K562 (cell line): ENCODE data around the gene ZBTB16. TPM values are rescaled to one million over a fixed set of nuclear protein-coding genes. Genes with fewer than 3 reads are reported as not detected.

ENCODE experiments used
- ATAC-seq: fragments of 200-7000 bp; cut with Tn5 transposase; 3 replicates; pipeline ENCODE4 v1.9.1; 2020; ENCODE audit warnings: moderate library complexity
- BruUV-seq: library from RNA; stranded (reverse); fragments of 400-500 nt; replicated peaks from 2 replicates; lab custom pipeline; 2021; lab: Mats Ljungman, UMichigan
- CTCF ChIA-PET: fragments of 300-600 bp; formaldehyde crosslinking; extraction: SDS; loops from one replicate; lab custom pipeline; 2021; ENCODE audit warnings: low intra/inter-chr PET ratio; lab: Yijun Ruan, JAX
- POLR2A ChIA-PET: fragments of 300-600, 350-650 bp; sonication (Branson Sonifier 250); formaldehyde crosslinking; extraction: SDS; loops from one replicate; lab custom pipeline; 2021; ENCODE audit warnings: antibody characterized with exemption, inconsistent platforms; lab: Yijun Ruan, JAX
- DNase-seq, 4 experiments: peaks; one replicate each; pipeline versions ENCODE4 v3.0.0 to v3.0.0-alpha.2; 2011 to 2018; ENCODE audit warnings: low spot score in 3 of 4, mixed read lengths in 3 of 4; ENCODE audit errors: extremely low read depth in 1 of 4
- FAIRE-seq: peaks from 2 replicates; lab custom pipeline; 2011; peaks lifted over from hg19 to GRCh38; lab: Jason Lieb, UNC
- H2AFZ ChIP-seq: 2 replicates; pipeline ENCODE4 v1.6.0; 2011; ENCODE audit warnings: low read depth, low read length, control low read depth, inconsistent platforms
- H3K27ac ChIP-seq: fragments of 200-600 bp; 3 replicates; pipeline ENCODE4 v1.8.0; 2011; ENCODE audit warnings: low read depth, mild to moderate bottlenecking, control low read depth, inconsistent platforms, low read length, moderate library complexity, mixed read lengths; ENCODE audit errors: extremely low read depth
- H3K27me3 ChIP-seq, 2 experiments: fragments of 300-600 bp in 1 of 2; 2 replicates in 1 of 2; 3 replicates in 1 of 2; pipeline versions ENCODE4 v1.6.0 to v1.8.0; 2011; ENCODE audit warnings: inconsistent platforms in 2 of 2, low read length in 2 of 2, mild to moderate bottlenecking in 1 of 2, mixed read lengths in 1 of 2, moderate library complexity in 1 of 2; ENCODE audit not compliant: control insufficient read depth in 2 of 2, insufficient read depth in 2 of 2
- H3K36me3 ChIP-seq: fragments of 300-600 bp; 3 replicates; pipeline ENCODE4 v1.8.0; 2011; ENCODE audit warnings: mild to moderate bottlenecking, low read length, inconsistent platforms; ENCODE audit not compliant: control insufficient read depth, insufficient read depth
- H3K4me1 ChIP-seq, 2 experiments: fragments of 200-600 bp in 1 of 2; replicated peaks in 1 of 2; 2 replicates in 1 of 2; 3 replicates in 1 of 2; pipeline versions ENCODE4 v1.5.1 to v1.8.0; 2011; ENCODE audit warnings: inconsistent platforms in 2 of 2, low read length in 2 of 2, mild to moderate bottlenecking in 1 of 2, mixed read lengths in 1 of 2, moderate library complexity in 1 of 2; ENCODE audit not compliant: control insufficient read depth in 2 of 2, insufficient read depth in 2 of 2
- H3K4me2 ChIP-seq: 2 replicates; pipeline ENCODE4 v1.6.1; 2011; ENCODE audit warnings: low read length, control low read depth, inconsistent platforms, mixed read lengths; ENCODE audit not compliant: insufficient read depth
- H3K4me3 ChIP-seq: fragments of 200-600 bp; sonication (generic), shearing (Covaris generic); 2 replicates; pipeline ENCODE4 v1.5.1; 2016; ENCODE audit warnings: control low read depth, inconsistent platforms
- H3K79me2 ChIP-seq: fragments of 200-600 bp; 3 replicates; pipeline ENCODE4 v1.8.0; 2011; ENCODE audit warnings: low read length, inconsistent platforms; ENCODE audit not compliant: control insufficient read depth, insufficient read depth
- H3K9ac ChIP-seq, 2 experiments: 2 replicates each; pipeline versions ENCODE4 v1.6.0 to v1.6.1; 2011; ENCODE audit warnings: low read depth in 2 of 2, low read length in 2 of 2, control low read depth in 1 of 2, inconsistent platforms in 1 of 2, mild to moderate bottlenecking in 1 of 2, mixed read lengths in 1 of 2; ENCODE audit not compliant: insufficient read depth in 1 of 2
- H3K9me1 ChIP-seq: one replicate; pipeline ENCODE4 v1.6.0; 2011; ENCODE audit warnings: inconsistent platforms, mild to moderate bottlenecking, low read length, moderate library complexity; ENCODE audit not compliant: control insufficient read depth, insufficient read depth
- H3K9me3 ChIP-seq: replicated peaks from 2 replicates; pipeline ENCODE4 v1.5.1; 2011; ENCODE audit warnings: low read depth, low read length, inconsistent platforms; ENCODE audit not compliant: control insufficient read depth, insufficient read depth
- H4K20me1 ChIP-seq: replicated peaks from 2 replicates; pipeline ENCODE4 v1.6.1; 2011; ENCODE audit warnings: low read length, inconsistent platforms, mixed read lengths; ENCODE audit not compliant: control insufficient read depth, insufficient read depth
- ATF2 ChIP-seq: sonication (generic); formaldehyde crosslinking; IDR thresholded peaks from 2 replicates; pipeline ENCODE4 v1.8.1; 2022; ENCODE audit warnings: missing genetic modification reagents
- CBX1 ChIP-seq: sonication (generic); IDR thresholded peaks from 2 replicates; pipeline ENCODE4 v1.6.1; 2016; ENCODE audit warnings: antibody characterized with exemption, low read depth, mild to moderate bottlenecking
- ESRRB ChIP-seq: fragments of 250-450 bp; sonication (Bioruptor Pico); IDR thresholded peaks from 2 replicates; pipeline ENCODE4 v1.5.0; 2020; ENCODE audit warnings: mild to moderate bottlenecking, moderate library complexity, borderline replicate concordance
- FOXA3 ChIP-seq, 2 experiments: fragments of 450-650 bp in 1 of 2; sonication (generic) in 1 of 2; formaldehyde crosslinking; IDR thresholded peaks in 1 of 2; conservative IDR thresholded peaks in 1 of 2; 2 replicates each; pipeline versions ENCODE4 v1.4.0 to v1.8.0; 2020 to 2022; ENCODE audit warnings: mild to moderate bottlenecking in 2 of 2, missing genetic modification reagents in 1 of 2
- FOXK1 ChIP-seq: sonication (generic); formaldehyde crosslinking; IDR thresholded peaks from 2 replicates; pipeline ENCODE4 v1.8.0; 2022; ENCODE audit warnings: missing genetic modification reagents, mild to moderate bottlenecking, borderline replicate concordance
- HMGXB4 ChIP-seq: sonication (generic); formaldehyde crosslinking; IDR thresholded peaks from 2 replicates; pipeline ENCODE4 v1.8.1; 2023; ENCODE audit warnings: mild to moderate bottlenecking, missing genetic modification reagents
- KLF10 ChIP-seq: fragments of 250-450 bp; sonication (Bioruptor Pico); IDR thresholded peaks from 2 replicates; pipeline ENCODE4 v1.6.1; 2021; ENCODE audit warnings: matching md5 sums
- MED1 ChIP-seq: sonication (generic); formaldehyde crosslinking; IDR thresholded peaks from 2 replicates; pipeline ENCODE4 v1.8.1; 2023; ENCODE audit warnings: missing genetic modification reagents, borderline replicate concordance
- SMARCE1 ChIP-seq: fragments of 450-650 bp; IDR thresholded peaks from 2 replicates; pipeline ENCODE4 v1.7.1; 2016; ENCODE audit warnings: mild to moderate bottlenecking
- SNRNP70 ChIP-seq: fragments of 200-400 bp; formaldehyde crosslinking; optimal IDR thresholded peaks from 2 replicates; pipeline ENCODE3; 2017; ENCODE audit warnings: low read depth, low read length
- ZNF57 ChIP-seq: fragments of 450-650 bp; formaldehyde crosslinking; IDR thresholded peaks from 2 replicates; pipeline ENCODE4 v1.4.0; 2020; ENCODE audit warnings: mild to moderate bottlenecking, moderate library complexity
- WGBS: fragments of 100-300 bp; shearing (Covaris generic); methylation state at CpG from one replicate; pipeline ENCODE4 v1.1.6; 2016; ENCODE audit warnings: low coverage, mixed read lengths; ENCODE audit not compliant: insufficient coverage; ENCODE audit errors: missing lambda C conversion rate; 5-methylcytosine and 5-hydroxymethylcytosine counted together
- in situ Hi-C: fragments of 300-500 bp; cut with MboI; formaldehyde crosslinking; loops from 4 replicates; pipeline ENCODE4 v1.15.0; 2018; ENCODE audit warnings: inconsistent platforms, mixed read lengths
- intact Hi-C: fragments of 100-400 bp; cut with micrococcal nuclease; formaldehyde crosslinking; loops from 2 replicates; pipeline ENCODE4 v1.14.2; 2022
- polyA plus RNA-seq, 8 experiments: library from polyadenylated mRNA; depleted of rRNA in 4 of 8; stranded (reverse) in 5 of 8; unstranded in 3 of 8; fragments of >200 nt; fragmentation: Nextera tagmentation in 2 of 8; fragmentation: Illumina TruSeq in 1 of 8; extraction: Ambion mirVana in 2 of 8; extraction: Trizol in 1 of 8; gene quantifications; 2 replicates each; pipeline versions ENCODE4 v1.2.1 to v1.2.3, GENCODE V29; 2011 to 2014; ENCODE audit warnings: inconsistent platforms in 1 of 8, missing spikeins in 1 of 8
- total RNA-seq, 7 experiments: library from RNA; depleted of rRNA in 6 of 7; stranded (reverse); fragments of >200 nt in 6 of 7; fragmentation: Illumina TruSeq in 2 of 7; extraction: Trizol in 2 of 7; gene quantifications; 2 replicates each; pipeline versions ENCODE4 v1.2.1 to v1.2.3, GENCODE V29; 2011 to 2021; ENCODE audit warnings: low replicate concordance in 1 of 7
- TF ChIP-seq, protein P1 (sequence below): fragments of 250-450 bp; sonication (Bioruptor Pico); IDR thresholded peaks from 2 replicates; pipeline ENCODE4 v1.4.0; 2020
- TF ChIP-seq, protein P2 (sequence below): fragments of 150-350 bp; IDR thresholded peaks from 2 replicates; pipeline ENCODE4 v1.6.1; 2014; ENCODE audit warnings: low read depth, mild to moderate bottlenecking, low read length, borderline replicate concordance

ZBTB16 gene
- total and polyA plus RNA-seq, 9 of the 15 experiments (the other 6 are each of a cell fraction or from before 2014, with no cell fraction given): 0.06 to 0.40 (median 0.24) TPM; not detected in 4

GRCh38 chr11:114019574-114019973 lies 39.9 kb upstream of the ZBTB16 start:
- Histone ChIP-seq H3K4me2 (no peak overlapping the region), H3K9ac (no peak overlapping the region), H3K9me3 (no peaks in the 10 kb centered on the region), H3K36me3 (no peaks in the 10 kb centered on the region), H3K4me3 (no peak overlapping the region), H2AFZ (no peak overlapping the region), H3K27me3 (peaks cover 4 to 26% of the 10 kb centered on the region in 2 experiments; a peak in 3 of 5 replicates), H3K79me2 (no peaks in the 10 kb centered on the region), H3K4me1 (no peaks in the 10 kb centered on the region), H3K9me1 (peaks cover 2% of the 10 kb centered on the region), H3K27ac (no peak overlapping the region), H4K20me1 (no peaks in the 10 kb centered on the region)
- DNase-seq: no peak
- intact Hi-C loops (no loop called here), in situ Hi-C loops (loop anchor here (10.0 kb wide), 1 partner anchor 245 kb away; no protein-coding TSS in a partner anchor)
- CTCF ChIA-PET: no interaction called here
- ATAC-seq: no peak
- POLR2A ChIA-PET: interaction anchor here (0.6 to 1.4 kb wide), 2 partner anchors 25 to 247 kb away, joined by 3 to 4 read pairs; no protein-coding TSS in a partner anchor
- FAIRE-seq: no peak
- WGBS: 3% methylated on average over 4 of the region's 5 CpGs
- BruUV-seq: no TSS peak
- TF ChIP-seq, protein P1, sequence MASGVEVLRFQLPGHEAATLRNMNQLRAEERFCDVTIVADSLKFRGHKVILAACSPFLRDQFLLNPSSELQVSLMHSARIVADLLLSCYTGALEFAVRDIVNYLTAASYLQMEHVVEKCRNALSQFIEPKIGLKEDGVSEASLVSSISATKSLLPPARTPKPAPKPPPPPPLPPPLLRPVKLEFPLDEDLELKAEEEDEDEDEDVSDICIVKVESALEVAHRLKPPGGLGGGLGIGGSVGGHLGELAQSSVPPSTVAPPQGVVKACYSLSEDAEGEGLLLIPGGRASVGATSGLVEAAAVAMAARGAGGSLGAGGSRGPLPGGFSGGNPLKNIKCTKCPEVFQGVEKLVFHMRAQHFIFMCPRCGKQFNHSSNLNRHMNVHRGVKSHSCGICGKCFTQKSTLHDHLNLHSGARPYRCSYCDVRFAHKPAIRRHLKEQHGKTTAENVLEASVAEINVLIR: no peak
- TF ChIP-seq SMARCE1 (no peak), ATF2 (CRISPR knock-in tag) (no peak), KLF10 (CRISPR knock-in tag) (no peak), ZNF57 (CRISPR knock-in tag) (no peak), HMGXB4 (CRISPR knock-in tag) (no peak), CBX1 (no peak), SNRNP70 (no peak), ESRRB (CRISPR knock-in tag) (no peak), FOXA3 (CRISPR knock-in tag; conservative IDR thresholded peaks at IDR 0.05 in 1 of 2, IDR thresholded peaks at IDR 0.05 in 1 of 2) (no peak), FOXK1 (CRISPR knock-in tag) (no peak), MED1 (CRISPR knock-in tag) (no peak)
- TF ChIP-seq, protein P2, sequence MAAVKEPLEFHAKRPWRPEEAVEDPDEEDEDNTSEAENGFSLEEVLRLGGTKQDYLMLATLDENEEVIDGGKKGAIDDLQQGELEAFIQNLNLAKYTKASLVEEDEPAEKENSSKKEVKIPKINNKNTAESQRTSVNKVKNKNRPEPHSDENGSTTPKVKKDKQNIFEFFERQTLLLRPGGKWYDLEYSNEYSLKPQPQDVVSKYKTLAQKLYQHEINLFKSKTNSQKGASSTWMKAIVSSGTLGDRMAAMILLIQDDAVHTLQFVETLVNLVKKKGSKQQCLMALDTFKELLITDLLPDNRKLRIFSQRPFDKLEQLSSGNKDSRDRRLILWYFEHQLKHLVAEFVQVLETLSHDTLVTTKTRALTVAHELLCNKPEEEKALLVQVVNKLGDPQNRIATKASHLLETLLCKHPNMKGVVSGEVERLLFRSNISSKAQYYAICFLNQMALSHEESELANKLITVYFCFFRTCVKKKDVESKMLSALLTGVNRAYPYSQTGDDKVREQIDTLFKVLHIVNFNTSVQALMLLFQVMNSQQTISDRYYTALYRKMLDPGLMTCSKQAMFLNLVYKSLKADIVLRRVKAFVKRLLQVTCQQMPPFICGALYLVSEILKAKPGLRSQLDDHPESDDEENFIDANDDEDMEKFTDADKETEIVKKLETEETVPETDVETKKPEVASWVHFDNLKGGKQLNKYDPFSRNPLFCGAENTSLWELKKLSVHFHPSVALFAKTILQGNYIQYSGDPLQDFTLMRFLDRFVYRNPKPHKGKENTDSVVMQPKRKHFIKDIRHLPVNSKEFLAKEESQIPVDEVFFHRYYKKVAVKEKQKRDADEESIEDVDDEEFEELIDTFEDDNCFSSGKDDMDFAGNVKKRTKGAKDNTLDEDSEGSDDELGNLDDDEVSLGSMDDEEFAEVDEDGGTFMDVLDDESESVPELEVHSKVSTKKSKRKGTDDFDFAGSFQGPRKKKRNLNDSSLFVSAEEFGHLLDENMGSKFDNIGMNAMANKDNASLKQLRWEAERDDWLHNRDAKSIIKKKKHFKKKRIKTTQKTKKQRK: no peak
